Large intestine (tissue), 3 donors: ENCODE results near the gene CPNE1. TPM values are rescaled to one million over a fixed set of nuclear protein-coding genes. Genes with fewer than 3 reads are reported as not detected.

Experiments
- DNase-seq, 2 donors: peaks; one replicate each; pipeline versions ENCODE4 v3.0.0 to v3.0.0-alpha.2; 2013
- H3K27ac ChIP-seq: one replicate; pipeline ENCODE4 v1.5.1; 2013; ENCODE audit warnings: low read length
- H3K27me3 ChIP-seq: 2 replicates; pipeline ENCODE4 v1.6.1; 2013; ENCODE audit warnings: low read length; ENCODE audit not compliant: control insufficient read depth, insufficient read depth
- H3K36me3 ChIP-seq: 2 replicates; pipeline ENCODE4 v1.6.1; 2013; ENCODE audit warnings: low read length; ENCODE audit not compliant: control insufficient read depth, insufficient read depth
- H3K4me1 ChIP-seq: one replicate; pipeline ENCODE4 v1.6.1; 2013; ENCODE audit warnings: low read length; ENCODE audit not compliant: control insufficient read depth, insufficient read depth
- H3K4me3 ChIP-seq: one replicate; pipeline ENCODE4 v1.5.1; 2013; ENCODE audit warnings: low read length
- H3K9me3 ChIP-seq: one replicate; pipeline ENCODE4 v1.6.1; 2013; ENCODE audit warnings: mild to moderate bottlenecking, low read depth, low read length, moderate library complexity; ENCODE audit not compliant: control insufficient read depth
- WGBS: methylation state at CpG from one replicate; pipeline ENCODE4 v1.1.5; 2013; ENCODE audit warnings: low lambda C conversion rate; ENCODE audit not compliant: insufficient coverage; 5-methylcytosine and 5-hydroxymethylcytosine counted together
- polyA plus RNA-seq: library from polyadenylated mRNA; unstranded; fragments of 120-200 nt; gene quantifications from one replicate; pipeline ENCODE4 v1.2.1, GENCODE V29; 2013

The CPNE1 gene
- polyA plus RNA-seq, 1 donor = 150 TPM

DNA sequence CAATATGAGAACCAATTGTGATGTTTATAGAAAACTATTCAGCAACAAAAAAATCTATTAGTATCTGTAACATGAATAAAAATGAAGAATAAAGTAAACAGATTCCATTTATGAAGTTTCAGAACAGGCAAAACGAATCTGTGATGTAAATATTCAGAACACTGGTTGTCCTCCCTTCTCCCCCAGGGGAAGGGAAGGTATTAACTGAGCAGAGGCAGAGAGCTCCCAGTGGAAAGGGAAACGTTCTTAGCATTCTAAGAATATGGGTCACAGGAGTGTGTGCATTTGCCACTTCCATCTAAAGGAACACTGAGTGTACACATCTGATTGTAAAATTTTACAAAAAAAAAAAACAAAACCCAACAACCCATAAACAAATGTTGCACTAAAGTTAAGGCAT, 25.9 kb downstream of the CPNE1 start:
- no peak overlapping the region for H3K4me3 ChIP-seq
- DNase-seq = no peak

DNA sequence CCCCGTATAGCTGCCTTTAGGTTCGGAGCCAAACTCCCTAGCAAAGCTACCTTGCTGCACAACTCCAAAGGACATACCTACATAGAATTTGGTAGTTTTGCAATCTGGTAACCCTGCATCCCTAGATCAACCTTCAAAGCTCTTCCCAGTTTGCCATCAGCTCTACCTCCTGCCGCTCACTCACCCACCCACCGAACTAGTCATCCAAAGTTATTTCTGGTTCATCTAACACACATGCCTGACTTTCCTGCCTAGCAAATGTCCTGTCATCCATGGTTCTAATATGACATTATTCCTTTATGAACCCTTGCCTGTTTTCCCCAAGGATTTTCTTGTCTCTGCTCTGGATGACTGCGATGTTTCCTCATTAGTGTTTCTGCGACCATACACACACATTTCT, 27.4 kb downstream of the CPNE1 start:
- WGBS = 100% methylated on average over 4 of the region's 6 CpGs

More for the DNA sequence above, 25.9 kb downstream of the CPNE1 start:
- WGBS = no CpG with 5 or more reads among the region's 2 CpGs
- H3K36me3 ChIP-seq = no peaks in the 10 kb centered on the region
- H3K9me3 ChIP-seq = no peaks in the 10 kb centered on the region
- no peaks in the 10 kb centered on the region for H3K27me3 ChIP-seq
- no peak overlapping the region for H3K27ac ChIP-seq
- no peaks in the 10 kb centered on the region for H3K4me1 ChIP-seq

DNA sequence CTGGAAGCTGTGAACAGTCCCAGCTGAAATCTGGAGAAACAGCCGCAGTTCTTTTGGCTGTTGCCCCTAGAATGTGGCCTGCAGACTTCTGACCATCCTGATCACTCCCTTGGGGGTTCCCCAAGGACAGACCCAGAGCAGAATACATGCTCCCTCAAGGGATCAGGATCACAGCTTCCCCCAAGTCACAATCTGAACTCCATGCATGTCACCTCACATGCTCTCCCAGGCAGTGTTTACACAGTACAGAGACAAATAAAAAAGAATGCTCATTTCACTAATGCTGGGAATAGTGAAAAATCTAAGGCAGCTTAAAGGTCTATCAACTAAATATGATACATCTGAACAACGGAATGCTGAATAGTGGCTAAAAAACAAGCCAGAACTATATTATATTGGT, 28.6 kb downstream of the CPNE1 start:
- Histone ChIP-seq H3K27me3 (no peaks in the 10 kb centered on the region), H3K4me3 (no peak overlapping the region), H3K27ac (no peak overlapping the region), H3K36me3 (peaks cover 13% of the 10 kb centered on the region), H3K9me3 (no peaks in the 10 kb centered on the region), H3K4me1 (no peaks in the 10 kb centered on the region)
- no CpG with 5 or more reads among the region's 2 CpGs for WGBS
- no peak for DNase-seq

More for the DNA sequence above, 27.4 kb downstream of the CPNE1 start:
- Histone ChIP-seq H3K36me3 (peaks cover 3% of the 10 kb centered on the region), H3K9me3 (no peaks in the 10 kb centered on the region), H3K4me1 (no peaks in the 10 kb centered on the region), H3K27ac (no peak overlapping the region), H3K27me3 (no peaks in the 10 kb centered on the region), H3K4me3 (no peak overlapping the region)
- no peak for DNase-seq

DNA sequence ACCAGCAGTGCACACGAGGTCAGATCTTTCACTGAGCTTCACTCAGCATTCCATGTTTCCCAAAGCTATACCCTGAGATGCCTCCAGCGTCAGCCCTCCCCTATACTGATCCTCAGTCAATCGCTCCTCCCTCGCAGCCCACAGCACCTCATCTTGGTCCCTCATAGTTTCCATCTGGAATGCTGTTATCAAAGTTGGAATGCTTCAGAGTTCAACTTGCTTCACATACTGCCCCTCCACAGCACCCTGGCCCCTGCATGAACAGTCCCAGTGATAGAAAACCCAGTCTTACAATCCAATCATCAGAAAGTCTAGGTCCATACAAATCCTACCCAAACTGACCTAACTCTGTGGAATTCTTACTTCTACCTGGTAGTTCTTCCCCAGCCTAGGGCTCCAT, 29.0 kb downstream of the CPNE1 start:
- Histone ChIP-seq H3K27me3 (no peaks in the 10 kb centered on the region), H3K4me3 (no peak overlapping the region), H3K9me3 (no peaks in the 10 kb centered on the region), H3K4me1 (no peaks in the 10 kb centered on the region), H3K36me3 (peaks cover 18% of the 10 kb centered on the region), H3K27ac (no peak overlapping the region)
- peak in 1 of 2 donors; percentile 51 for DNase-seq
- no CpG with 5 or more reads among the region's 4 CpGs for WGBS

DNA sequence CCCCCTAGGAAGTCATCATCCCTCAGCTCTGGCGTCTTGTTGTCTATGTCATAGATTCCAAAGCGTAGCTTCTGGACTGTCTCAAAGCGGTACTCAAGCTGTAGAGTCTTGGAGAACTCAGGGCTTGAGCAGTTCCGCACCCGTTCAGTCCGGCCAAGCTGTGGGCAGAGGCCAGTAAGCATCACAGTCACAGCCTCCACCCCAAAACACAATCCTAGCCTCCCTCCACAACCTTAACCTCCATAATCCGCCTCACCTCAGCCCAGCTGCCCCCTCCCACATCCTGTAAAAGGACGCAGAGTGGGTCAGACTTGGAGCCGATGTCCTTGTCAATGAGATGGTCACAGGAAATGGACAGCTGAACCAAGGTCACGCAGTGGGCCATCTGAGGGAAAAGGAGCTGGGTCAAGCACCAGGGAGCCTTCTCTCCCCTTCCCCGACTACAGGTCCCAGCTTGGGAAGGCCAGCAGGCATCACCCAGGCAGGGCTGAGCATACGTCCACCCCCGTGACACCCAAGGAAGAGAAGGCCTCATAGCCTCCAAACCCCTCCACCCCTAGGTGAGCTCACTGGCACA, 32.1 kb downstream of the CPNE1 start:
- Histone ChIP-seq H3K9me3 (no peaks in the 10 kb centered on the region), H3K27me3 (no peaks in the 10 kb centered on the region), H3K4me1 (no peaks in the 10 kb centered on the region), H3K36me3 (peaks cover 39% of the 10 kb centered on the region), H3K4me3 (no peak overlapping the region), H3K27ac (no peak overlapping the region)
- DNase-seq = no peak
- WGBS = no CpG with 5 or more reads among the region's 13 CpGs

DNA sequence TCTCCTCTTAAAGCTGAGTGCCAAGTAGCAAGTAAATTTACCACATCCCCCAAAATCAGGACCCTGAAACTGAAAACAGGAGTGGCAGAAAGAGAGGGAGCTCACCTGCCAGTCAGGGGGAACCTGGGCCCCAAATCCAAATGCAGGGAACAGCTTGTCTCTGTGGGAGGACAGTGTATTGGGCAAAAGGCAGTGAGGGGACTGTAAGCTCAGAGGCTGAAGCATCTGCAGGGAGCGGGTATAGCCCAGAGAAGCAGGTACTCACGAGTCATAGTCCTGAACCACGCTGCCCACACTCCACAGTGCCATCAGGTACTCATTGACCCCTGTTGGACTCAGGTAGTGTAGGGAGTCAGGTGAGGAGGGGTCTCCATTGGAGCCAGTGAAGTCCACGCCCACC, 34.1 kb downstream of the CPNE1 start:
- H3K36me3 ChIP-seq = peaks cover 55% of the 10 kb centered on the region
- no CpG with 5 or more reads among the region's 4 CpGs for WGBS

DNA sequence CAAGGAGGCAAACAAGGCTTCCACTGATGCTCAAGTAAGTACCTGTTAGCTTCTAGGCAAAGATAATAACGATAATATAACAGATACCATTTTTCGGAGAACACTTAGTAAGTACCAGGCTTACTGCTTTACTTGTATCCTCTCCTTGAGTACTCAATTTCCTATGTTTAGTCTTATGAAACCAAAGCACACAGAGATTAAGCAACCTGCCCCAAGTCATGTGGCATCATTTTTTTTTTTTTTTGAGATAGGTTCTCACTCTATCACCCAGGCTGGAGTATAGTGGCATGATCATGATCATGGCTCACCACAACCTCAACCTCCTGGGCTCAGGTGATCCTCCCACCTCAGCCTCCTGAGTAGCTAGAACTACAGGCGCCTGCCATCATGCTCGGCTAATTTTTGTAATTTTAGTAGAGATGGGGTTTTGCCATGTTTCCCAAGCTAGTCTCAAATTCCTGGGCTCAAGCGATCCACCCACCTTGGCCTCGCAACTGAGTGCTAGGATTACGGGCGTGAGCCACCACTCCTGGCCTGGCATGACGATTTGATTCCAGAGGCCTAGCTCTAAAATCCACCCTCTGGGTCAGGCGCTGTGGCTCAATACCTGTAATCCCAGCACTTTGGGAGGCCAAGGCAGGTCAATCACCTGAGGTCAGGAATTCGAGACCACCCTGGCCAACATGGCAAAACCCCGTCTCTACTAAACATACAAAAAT, 35.1 kb downstream of the CPNE1 start:
- H3K36me3 ChIP-seq = peaks cover 60% of the 10 kb centered on the region
- H3K4me1 ChIP-seq = no peaks in the 10 kb centered on the region
- no peak overlapping the region for H3K4me3 ChIP-seq
- H3K27ac ChIP-seq = no peak overlapping the region
- H3K9me3 ChIP-seq = no peaks in the 10 kb centered on the region
- DNase-seq = no peak
- WGBS = no CpG with 5 or more reads among the region's 12 CpGs
- no peaks in the 10 kb centered on the region for H3K27me3 ChIP-seq

More for the DNA sequence above, 34.1 kb downstream of the CPNE1 start:
- H3K27me3 ChIP-seq = no peaks in the 10 kb centered on the region
- no peak overlapping the region for H3K4me3 ChIP-seq
- no peaks in the 10 kb centered on the region for H3K9me3 ChIP-seq
- no peak for DNase-seq
- H3K27ac ChIP-seq = no peak overlapping the region
- no peaks in the 10 kb centered on the region for H3K4me1 ChIP-seq

DNA sequence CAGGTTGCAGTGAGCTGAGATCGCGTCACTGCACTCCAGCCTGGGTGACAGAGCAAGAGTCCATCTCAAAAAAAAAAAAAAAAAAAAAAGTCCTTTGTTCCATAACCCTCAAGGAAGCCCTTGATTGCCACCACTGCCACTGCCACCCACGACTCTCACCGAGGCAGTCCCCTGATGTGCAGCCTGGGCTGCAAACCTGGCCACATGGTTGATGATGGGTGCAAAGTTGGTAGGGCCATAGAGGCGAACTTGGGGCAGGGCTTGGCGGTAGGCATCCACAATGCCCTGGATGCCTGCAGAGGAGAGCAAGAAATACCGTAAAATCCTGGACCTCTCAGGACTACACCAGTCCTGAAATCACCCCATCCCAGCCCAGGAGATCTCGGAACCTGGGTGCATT, 37.6 kb downstream of the CPNE1 start:
- 100% methylated on average over 1 of the region's 8 CpGs for WGBS
- no peak for DNase-seq
- H3K36me3 ChIP-seq = peaks cover 57% of the 10 kb centered on the region

DNA sequence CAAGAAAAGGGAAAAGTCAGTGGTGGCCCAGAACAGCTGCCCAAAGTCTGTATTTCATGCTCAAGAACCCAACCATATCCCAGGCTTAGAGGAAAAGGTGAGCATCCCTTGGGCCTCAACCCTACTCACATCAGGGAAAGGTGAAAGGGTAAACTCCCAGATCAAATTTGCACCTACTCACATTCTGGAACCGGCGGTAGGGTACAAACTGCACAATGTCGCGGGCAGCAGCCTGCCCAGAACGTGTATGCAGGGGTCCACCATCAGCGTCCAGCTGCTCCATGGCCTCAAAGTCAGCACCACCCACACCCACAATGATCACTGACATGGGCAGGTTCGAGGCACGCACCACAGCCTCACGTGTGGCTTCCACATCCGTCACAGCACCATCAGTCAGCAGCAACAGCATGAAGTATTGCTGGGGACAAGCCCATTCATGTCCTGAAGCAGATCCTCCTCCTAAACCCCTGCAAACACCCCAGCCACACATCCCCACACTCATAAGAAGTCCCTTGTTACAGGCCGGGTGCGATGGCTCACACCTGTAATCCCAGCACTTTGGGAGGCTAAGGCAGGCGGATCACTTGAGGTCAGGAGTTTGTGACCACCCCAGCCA, 38.2 kb downstream of the CPNE1 start:
- Histone ChIP-seq H3K27me3 (no peaks in the 10 kb centered on the region), H3K9me3 (no peaks in the 10 kb centered on the region), H3K4me3 (no peak overlapping the region), H3K27ac (no peak overlapping the region), H3K4me1 (no peaks in the 10 kb centered on the region), H3K36me3 (peaks cover 51% of the 10 kb centered on the region)
- WGBS = no CpG with 5 or more reads among the region's 13 CpGs
- DNase-seq = no peak

More for the DNA sequence above, 37.6 kb downstream of the CPNE1 start:
- Histone ChIP-seq H3K27me3 (no peaks in the 10 kb centered on the region), H3K4me3 (no peak overlapping the region), H3K27ac (no peak overlapping the region), H3K4me1 (no peaks in the 10 kb centered on the region), H3K9me3 (no peaks in the 10 kb centered on the region)

DNA sequence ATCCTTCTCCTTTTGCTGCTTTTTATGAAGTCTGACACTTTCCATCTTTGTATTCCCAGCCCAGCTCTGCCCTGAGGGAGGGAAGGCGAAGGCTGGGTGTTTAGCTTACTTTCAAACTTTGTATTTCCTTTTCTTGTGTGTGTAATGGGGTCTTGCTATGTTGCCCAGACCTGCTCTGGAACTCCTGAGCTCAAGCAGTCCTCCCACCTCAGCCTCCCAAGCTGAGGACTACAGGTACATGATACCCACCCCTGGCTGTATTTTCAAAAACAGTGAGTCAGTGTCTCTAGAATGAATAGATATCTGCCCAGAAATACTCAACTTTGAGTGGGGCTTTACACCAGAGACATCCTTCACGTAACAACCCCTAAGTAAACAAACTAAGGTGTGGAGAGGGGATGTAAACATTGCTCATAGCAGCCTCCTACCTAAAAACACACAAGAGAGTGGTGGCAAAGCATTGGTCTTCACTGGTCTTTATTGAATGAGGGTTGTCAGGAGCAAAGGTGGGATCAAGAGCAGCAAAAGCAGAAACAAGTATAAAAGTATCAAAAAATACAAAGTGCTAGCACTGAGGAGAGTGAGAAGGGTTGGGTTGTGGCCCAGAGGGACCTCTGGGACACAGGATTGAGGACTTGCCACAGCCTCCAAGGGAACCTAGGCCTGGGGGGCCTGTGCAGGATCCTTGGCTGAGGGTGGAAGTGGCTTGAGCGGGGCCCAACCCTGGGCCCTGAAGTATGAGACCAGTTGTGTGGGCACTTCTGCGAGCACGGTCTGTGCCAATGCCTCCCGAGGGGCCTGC, 38.9 kb downstream of the CPNE1 start:
- Histone ChIP-seq H3K27ac (no peak overlapping the region), H3K4me3 (no peak overlapping the region), H3K4me1 (no peaks in the 10 kb centered on the region), H3K36me3 (peaks cover 44% of the 10 kb centered on the region), H3K9me3 (no peaks in the 10 kb centered on the region), H3K27me3 (no peaks in the 10 kb centered on the region)
- DNase-seq = no peak
- no CpG with 5 or more reads among the region's 6 CpGs for WGBS
